HCT116 (cell line): ENCODE data around the gene LMBR1L. TPM values are rescaled to one million over a fixed set of nuclear protein-coding genes. Genes with fewer than 3 reads are reported as not detected.

Source experiments
- ATAC-seq: fragments of 200-7000 bp; cut with Tn5 transposase; 2 replicates; pipeline ENCODE4 v1.9.1; 2020; ENCODE audit warnings: mild to moderate bottlenecking, moderate library complexity
- BruUV-seq: library from RNA; stranded (reverse); fragments of 400-500 nt; replicated peaks from 2 replicates; lab custom pipeline; 2021; lab: Mats Ljungman, UMichigan
- CTCF ChIA-PET: fragments of 300-600 bp; sonication (Branson Sonifier 250); formaldehyde crosslinking; loops from one replicate; lab custom pipeline; 2021; ENCODE audit warnings: antibody characterized with exemption; lab: Charles Lee
- POLR2A ChIA-PET: fragments of 300-600, 350-600 bp; sonication (Branson Sonifier 250); formaldehyde crosslinking; loops from one replicate; lab custom pipeline; 2021; ENCODE audit warnings: antibody characterized with exemption; lab: Charles Lee
- RAD21 ChIA-PET, 2 experiments: fragments of 300-600 bp; sonication (Branson Sonifier 250); formaldehyde crosslinking; loops; one replicate each; lab custom pipeline; 2023; ENCODE audit warnings: low total read pairs in 2 of 2; ENCODE audit not compliant: uncharacterized antibody in 2 of 2, unreplicated experiment in 2 of 2, low non-redundant PET in 1 of 2; lab: Charles Lee
- DNase-seq: peaks from one replicate; pipeline ENCODE4 v3.0.0-alpha.2; 2010; ENCODE audit warnings: low read depth, low spot score
- H2AFZ ChIP-seq: fragments of 200-600 bp; shearing (Covaris generic), sonication (generic); 2 replicates; pipeline ENCODE4 v1.6.1; 2017; ENCODE audit warnings: low read depth, mixed run types, mixed read lengths, antibody characterized with exemption, low read length; ENCODE audit not compliant: poor library complexity, severe bottlenecking
- H3K27ac ChIP-seq: 2 replicates; pipeline ENCODE4 v1.5.1; 2012; ENCODE audit warnings: low read depth, low read length
- H3K27me3 ChIP-seq: fragments of 200-600 bp; sonication (generic); 2 replicates; pipeline ENCODE4 v1.6.1; 2016; ENCODE audit warnings: mixed run types, low read length, mixed read lengths; ENCODE audit not compliant: insufficient read depth
- H3K36me3 ChIP-seq, 2 experiments: fragments of 200-500 bp in 1 of 2; fragments of 200-600 bp in 1 of 2; sonication (Bioruptor generic) in 1 of 2; sonication (generic) in 1 of 2; 2 replicates each; pipeline versions ENCODE4 v1.5.1 to v1.6.1; 2014 to 2016; ENCODE audit warnings: low read length in 2 of 2, inconsistent platforms in 1 of 2, mixed read lengths in 1 of 2, mixed run types in 1 of 2; ENCODE audit not compliant: insufficient read depth in 2 of 2, control insufficient read depth in 1 of 2
- H3K4me1 ChIP-seq, 2 experiments: fragments of 200-600 bp in 1 of 2; sonication (generic) in 1 of 2; 2 replicates each; pipeline versions ENCODE4 v1.5.1 to v1.6.1; 2012 to 2017; ENCODE audit warnings: low read length in 2 of 2, inconsistent platforms in 1 of 2, mild to moderate bottlenecking in 1 of 2, mixed read lengths in 1 of 2, mixed run types in 1 of 2, moderate library complexity in 1 of 2; ENCODE audit not compliant: insufficient read depth in 2 of 2, control insufficient read depth in 1 of 2
- H3K4me2 ChIP-seq: fragments of 200-600 bp; sonication (generic); 2 replicates; pipeline ENCODE4 v1.6.1; 2017; ENCODE audit warnings: mixed run types, low read length, mixed read lengths
- H3K4me3 ChIP-seq, 2 experiments: fragments of 200-600 bp in 1 of 2; sonication (generic) in 1 of 2; replicated peaks in 1 of 2; 2 replicates each; pipeline ENCODE4 v1.5.1; 2011 to 2016; ENCODE audit warnings: low read length in 2 of 2, control low read depth in 1 of 2, low read depth in 1 of 2, mild to moderate bottlenecking in 1 of 2, mixed read lengths in 1 of 2, mixed run types in 1 of 2
- H3K79me2 ChIP-seq: fragments of 200-600 bp; sonication (generic); 2 replicates; pipeline ENCODE4 v1.6.1; 2017; ENCODE audit warnings: mild to moderate bottlenecking, mixed run types, low read length, moderate library complexity, mixed read lengths; ENCODE audit not compliant: insufficient read depth
- H3K9ac ChIP-seq: fragments of 200-600 bp; sonication (generic); 2 replicates; pipeline ENCODE4 v1.6.1; 2016; ENCODE audit warnings: low read length, mixed read lengths
- H3K9me2 ChIP-seq: fragments of 200-600 bp; sonication (generic), shearing (Covaris generic); 2 replicates; pipeline ENCODE4 v1.6.1; 2017; ENCODE audit warnings: mixed run types, mild to moderate bottlenecking, moderate library complexity; ENCODE audit not compliant: insufficient read depth
- H3K9me3 ChIP-seq, 2 experiments: fragments of 200-500 bp in 1 of 2; fragments of 200-600 bp in 1 of 2; sonication (Bioruptor generic) in 1 of 2; sonication (generic) in 1 of 2; 2 replicates each; pipeline ENCODE4 v1.6.1; 2014 to 2017; ENCODE audit warnings: low read length in 2 of 2, mixed read lengths in 2 of 2, inconsistent platforms in 1 of 2, low read depth in 1 of 2, mild to moderate bottlenecking in 1 of 2, mixed run types in 1 of 2, moderate library complexity in 1 of 2; ENCODE audit not compliant: control insufficient read depth in 1 of 2, insufficient read depth in 1 of 2
- H4K20me1 ChIP-seq: fragments of 200-600 bp; sonication (generic), shearing (Covaris generic); 2 replicates; pipeline ENCODE4 v1.6.1; 2017; ENCODE audit warnings: mixed run types, mild to moderate bottlenecking, moderate library complexity; ENCODE audit not compliant: insufficient read depth
- CEBPB ChIP-seq: IDR thresholded peaks from 2 replicates; pipeline ENCODE4 v1.6.1; 2012; ENCODE audit warnings: low read depth
- EZH2 ChIP-seq: fragments of 200-600 bp; sonication (generic); IDR thresholded peaks from 2 replicates; pipeline ENCODE4 v1.6.1; 2017; ENCODE audit warnings: antibody characterized with exemption, mixed run types
- EZH2phosphoT487 ChIP-seq: fragments of 200-600 bp; IDR thresholded peaks from 2 replicates; pipeline ENCODE4 v1.6.1; 2018; ENCODE audit warnings: antibody characterized with exemption, borderline replicate concordance
- POLR2A ChIP-seq: IDR thresholded peaks from 2 replicates; pipeline ENCODE4 v1.7.0; 2011; ENCODE audit warnings: borderline replicate concordance; ENCODE audit not compliant: insufficient read depth, insufficient read length; ENCODE audit errors: extremely low read depth
- POLR2AphosphoS5 ChIP-seq: IDR thresholded peaks from 2 replicates; pipeline ENCODE4 v1.6.1; 2011; ENCODE audit warnings: mild to moderate bottlenecking, low read depth, low read length, moderate library complexity
- SRF ChIP-seq: IDR thresholded peaks from 2 replicates; pipeline ENCODE4 v1.6.1; 2012; ENCODE audit warnings: low read depth
- intact Hi-C: fragments of 100-400 bp; cut with micrococcal nuclease; formaldehyde crosslinking; loops from 2 replicates; pipeline ENCODE4 v1.10.0; 2022
- total RNA-seq: library from RNA; stranded (reverse); gene quantifications from one replicate; pipeline ENCODE4 v1.2.1, GENCODE V29; 2021; ENCODE audit not compliant: unreplicated experiment

Gene LMBR1L
- total RNA-seq, 1 experiment from 2014 or later = 44.4 TPM

DNA sequence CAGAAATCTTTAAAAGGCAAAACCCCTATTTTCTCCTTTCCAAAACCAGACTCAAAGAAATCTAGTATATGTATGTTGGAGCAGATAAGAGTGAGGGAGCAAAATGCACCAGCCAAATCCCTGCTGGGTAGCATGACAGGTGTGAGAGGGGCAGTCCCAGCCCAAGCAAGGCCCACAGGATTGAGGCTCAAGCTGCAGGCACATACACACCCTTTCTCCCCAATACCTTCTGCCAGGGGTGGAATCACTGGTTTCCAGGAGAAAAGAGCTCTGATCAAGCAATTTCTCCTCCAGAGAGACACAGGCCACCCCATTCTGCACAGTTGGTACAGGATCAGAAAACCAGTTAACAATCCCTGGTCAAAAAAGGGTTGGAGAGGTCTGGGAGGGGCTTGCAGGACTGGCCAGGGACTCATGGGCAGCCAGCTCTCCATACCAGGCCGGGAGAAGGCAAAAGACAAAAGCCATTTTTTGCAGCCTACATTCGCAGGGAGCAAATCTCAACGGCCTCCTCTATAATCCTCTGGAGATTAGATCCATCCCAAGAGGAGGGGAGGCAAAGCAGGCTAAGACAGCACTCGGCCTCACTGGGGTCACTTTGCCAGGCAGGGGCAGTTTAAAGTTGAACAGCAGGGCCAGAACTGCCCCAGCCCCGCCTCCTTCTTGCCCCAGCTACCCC, 52.1 kb downstream of the LMBR1L start (continued):
- no peak for TF ChIP-seq SRF
- TF ChIP-seq, all 23 proteins: peak for 0

DNA sequence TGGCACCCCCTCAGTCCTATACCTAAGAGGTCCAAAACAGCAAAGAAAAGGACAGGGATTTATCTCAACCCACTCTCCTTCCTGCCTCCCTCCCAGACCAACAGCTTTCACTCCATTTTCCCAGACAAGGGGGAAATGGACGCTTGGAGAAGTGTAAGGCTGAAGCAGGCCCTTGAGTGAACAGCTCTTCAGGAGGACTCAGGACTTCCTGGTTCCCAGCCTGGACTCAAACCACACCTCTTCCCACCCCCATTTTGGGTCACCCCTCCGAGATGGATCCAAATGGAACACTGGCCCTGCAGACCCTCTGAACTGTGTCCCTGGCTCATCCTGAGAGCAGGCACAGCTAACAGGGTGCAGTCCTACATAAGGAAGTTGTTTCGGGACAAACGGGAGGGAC, 52.8 kb downstream of the LMBR1L start:
- H3K4me1 ChIP-seq = peaks cover 17 to 40% of the 10 kb centered on the region in 2 experiments
- H2AFZ ChIP-seq = no peak overlapping the region
- DNase-seq = no peak
- peak overlapping the region; percentile 31; the same call in 1 of the 2 replicates for H3K27ac ChIP-seq
- ATAC-seq = no peak
- BruUV-seq = no TSS peak
- no peaks in the 10 kb centered on the region for H4K20me1 ChIP-seq
- intact Hi-C loops = no loop called here
- ChIA-PET CTCF (interaction anchor here (0.8 to 1.0 kb wide), 2 partner anchors 31 to 177 kb away, joined by 3 read pairs; no protein-coding TSS in a partner anchor), POLR2A (interaction anchor here (0.6 kb wide), 1 partner anchor 15 kb away, joined by 4 read pairs; no protein-coding TSS in a partner anchor), RAD21 (interaction anchor here in 1 of 2 experiments (1.0 kb wide), 1 partner anchor 69 kb away, joined by 3 read pairs; no protein-coding TSS in a partner anchor)
- H3K9me2 ChIP-seq = no peaks in the 10 kb centered on the region
- H3K79me2 ChIP-seq = peaks cover 79% of the 10 kb centered on the region
- H3K27me3 ChIP-seq = no peaks in the 10 kb centered on the region
- TF ChIP-seq EZH2 = no peak
- no peak for TF ChIP-seq POLR2AphosphoS5
- no peak for TF ChIP-seq EZH2phosphoT487
- no peak for TF ChIP-seq CEBPB
- TF ChIP-seq POLR2A = no peak
- peak overlapping the region; percentile 97 for H3K4me2 ChIP-seq
- H3K36me3 ChIP-seq = peaks cover 17 to 19% of the 10 kb centered on the region in 2 experiments; a peak in 3 of 4 replicates
- peak overlapping the region; percentile 97; the same call in 1 of the 2 replicates for H3K9ac ChIP-seq
- peak overlapping the region; percentile 76 to 92; a peak in 3 of 4 replicates for H3K4me3 ChIP-seq
- H3K9me3 ChIP-seq = no peaks in the 10 kb centered on the region
